NT2/D1 (cell line): Measurements from ENCODE around the gene YAP1.

Source experiments
- YY1 ChIP-seq: IDR thresholded peaks from 2 replicates; pipeline ENCODE4 v1.6.1; 2011; ENCODE audit not compliant: insufficient read length, insufficient read depth
- ZNF274 ChIP-seq: IDR thresholded peaks from 2 replicates; pipeline ENCODE4 v1.6.1; 2011; ENCODE audit warnings: mild to moderate bottlenecking, low read depth, low read length

DNA sequence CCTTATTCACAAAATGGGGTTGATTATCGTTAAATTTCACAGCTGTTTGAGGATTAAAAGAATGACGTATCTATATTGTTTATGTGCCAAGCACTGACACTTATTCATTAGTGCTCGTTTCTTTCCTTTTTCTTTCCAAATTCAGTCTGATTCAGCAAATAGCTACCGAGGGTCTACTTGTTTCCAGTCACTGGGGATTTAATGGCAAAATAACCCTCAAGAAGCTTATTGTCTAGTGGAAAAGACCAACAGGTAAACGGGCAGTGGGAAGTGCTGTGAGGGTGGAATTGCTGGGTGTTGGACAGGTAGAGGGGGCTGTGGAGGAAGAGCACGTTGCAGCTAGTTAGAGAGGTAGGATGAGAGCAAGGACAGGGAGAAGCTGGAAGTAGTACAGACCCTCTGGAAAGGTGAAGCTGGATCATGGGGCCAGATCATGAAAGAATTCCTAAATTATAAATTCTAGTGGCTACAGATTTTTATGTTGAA is 158.8 kb downstream of the YAP1 start:
- TF ChIP-seq ZNF274 (no peak), YY1 (no peak)
